ENCODE data around the gene C5. TPM values are rescaled to one million over a fixed set of nuclear protein-coding genes. Genes with fewer than 3 reads are reported as not detected.

Gene C5
- total RNA-seq, 2 experiments from 2014 or later: 1.9 to 3.4 TPM

- ChIA-PET POLR2A (no interaction called here), CTCF (no interaction called here)
- DNase-seq (no peak), ATAC-seq (no peak)
- TF ChIP-seq CTCF (IDR thresholded peaks at IDR 0.05): no peak
- Mint-ChIP-seq H3K36me3 (ENCODE audit: low read depth) (no peaks in the 10 kb centered on the region), H3K4me1 (ENCODE audit: low read depth) (no peaks in the 10 kb centered on the region), H3K9me3 (no peaks in the 10 kb centered on the region), H3K27me3 (no peaks in the 10 kb centered on the region), H3K27ac (no peak overlapping the region), H3K4me3 (no peak overlapping the region)
- intact Hi-C loops (cut with micrococcal nuclease): no loop called here
Measured at GRCh38 chr9:121009650-121010049, 40.4 kb downstream of the C5 start.

- Mint-ChIP-seq H3K9me3 (no peaks in the 10 kb centered on the region), H3K27me3 (no peaks in the 10 kb centered on the region), H3K36me3 (ENCODE audit: low read depth) (no peaks in the 10 kb centered on the region), H3K4me3 (no peak overlapping the region), H3K27ac (no peak overlapping the region), H3K4me1 (ENCODE audit: low read depth) (no peaks in the 10 kb centered on the region)
- ATAC-seq (no peak), DNase-seq (no peak)
- ChIA-PET POLR2A (no interaction called here), CTCF (interaction anchor here (1.6 to 1.8 kb wide), 2 partner anchors 18 to 61 kb away, joined by 6 to 11 read pairs; no protein-coding TSS in a partner anchor)
- TF ChIP-seq CTCF (IDR thresholded peaks at IDR 0.05): no peak
- intact Hi-C loops (cut with micrococcal nuclease): no loop called here
Measured at GRCh38 chr9:120999317-120999716, 50.8 kb downstream of the C5 start.

GRCh38 chr9:120998111-120998510 lies 52.0 kb downstream of the C5 start:
- no peak overlapping the region for H3K4me3 Mint-ChIP-seq
- H3K36me3 Mint-ChIP-seq (ENCODE audit: low read depth): no peaks in the 10 kb centered on the region
- H3K27ac Mint-ChIP-seq: no peak overlapping the region
- H3K4me1 Mint-ChIP-seq (ENCODE audit: low read depth): no peaks in the 10 kb centered on the region
- intact Hi-C loops (cut with micrococcal nuclease): no loop called here
- no peaks in the 10 kb centered on the region for H3K27me3 Mint-ChIP-seq
- ATAC-seq: no peak
- CTCF ChIA-PET: interaction anchor here (1.6 to 1.8 kb wide), 2 partner anchors 17 to 62 kb away, joined by 6 to 11 read pairs; no protein-coding TSS in a partner anchor
- POLR2A ChIA-PET: no interaction called here
- DNase-seq: no peak
- no peaks in the 10 kb centered on the region for H3K9me3 Mint-ChIP-seq
- no peak for TF ChIP-seq CTCF (IDR thresholded peaks at IDR 0.05)

GRCh38 chr9:120997502-120997901 lies 52.6 kb downstream of the C5 start:
- H3K4me1 Mint-ChIP-seq (ENCODE audit: low read depth): no peaks in the 10 kb centered on the region
- TF ChIP-seq CTCF (IDR thresholded peaks at IDR 0.05): no peak
- ATAC-seq: no peak
- no peak for DNase-seq
- H3K4me3 Mint-ChIP-seq: no peak overlapping the region
- no peaks in the 10 kb centered on the region for H3K9me3 Mint-ChIP-seq
- intact Hi-C loops (cut with micrococcal nuclease): no loop called here
- H3K27me3 Mint-ChIP-seq: no peaks in the 10 kb centered on the region
- no peak overlapping the region for H3K27ac Mint-ChIP-seq
- ChIA-PET CTCF (interaction anchor here (1.6 to 1.8 kb wide), 2 partner anchors 16 to 63 kb away, joined by 6 to 11 read pairs; no protein-coding TSS in a partner anchor), POLR2A (no interaction called here)
- no peaks in the 10 kb centered on the region for H3K36me3 Mint-ChIP-seq (ENCODE audit: low read depth)

- Mint-ChIP-seq H3K9me3 (no peaks in the 10 kb centered on the region), H3K4me1 (ENCODE audit: low read depth) (no peaks in the 10 kb centered on the region), H3K36me3 (ENCODE audit: low read depth) (no peaks in the 10 kb centered on the region), H3K4me3 (no peak overlapping the region), H3K27me3 (no peaks in the 10 kb centered on the region), H3K27ac (no peak overlapping the region)
- intact Hi-C loops (cut with micrococcal nuclease): no loop called here
- ATAC-seq (no peak), DNase-seq (no peak)
- ChIA-PET CTCF (no interaction called here), POLR2A (no interaction called here)
- no peak for TF ChIP-seq CTCF (IDR thresholded peaks at IDR 0.05)
Measured at GRCh38 chr9:120996409-120996808, 53.7 kb downstream of the C5 start.

Data from activated CD8-positive, alpha-beta T cell treated with anti-CD3 and anti-CD28 coated beads for 36 hours (primary cell).